KMS-11 (cell line): ENCODE data around the gene PLEKHA3.

Source experiments
- H2AFZ ChIP-seq: fragments of 200-600 bp; sonication (generic); 2 replicates; pipeline ENCODE4 v1.6.1; 2016; ENCODE audit warnings: antibody characterized with exemption, mixed run types, low read depth
- H3K27ac ChIP-seq: fragments of 200-600 bp; sonication (generic); 2 replicates; pipeline ENCODE4 v1.6.1; 2016; ENCODE audit warnings: mild to moderate bottlenecking, mixed run types
- H3K27me3 ChIP-seq: fragments of 200-600 bp; sonication (generic); 2 replicates; pipeline ENCODE4 v1.6.1; 2017; ENCODE audit warnings: mild to moderate bottlenecking, low read depth, mixed run types, moderate library complexity; ENCODE audit not compliant: insufficient read depth
- H3K36me3 ChIP-seq: fragments of 200-600 bp; sonication (generic); 2 replicates; pipeline ENCODE4 v1.6.1; 2017; ENCODE audit warnings: mild to moderate bottlenecking, mixed run types; ENCODE audit not compliant: insufficient read depth
- H3K4me1 ChIP-seq: fragments of 200-600 bp; sonication (generic); 2 replicates; pipeline ENCODE4 v1.6.1; 2016; ENCODE audit warnings: mild to moderate bottlenecking, low read depth, mixed run types; ENCODE audit not compliant: poor library complexity, severe bottlenecking
- H3K4me2 ChIP-seq: fragments of 200-600 bp; sonication (generic); 2 replicates; pipeline ENCODE4 v1.7.0; 2016; ENCODE audit warnings: mild to moderate bottlenecking, mixed run types
- H3K4me3 ChIP-seq: fragments of 200-600 bp; sonication (generic); IDR thresholded peaks from 2 replicates; pipeline ENCODE4 v1.6.1; 2017; ENCODE audit warnings: low read depth, low read length, mixed read lengths; ENCODE audit not compliant: insufficient read depth
- H3K79me2 ChIP-seq: fragments of 200-600 bp; sonication (generic); 2 replicates; pipeline ENCODE4 v1.6.1; 2016; ENCODE audit warnings: low read depth, mixed run types; ENCODE audit not compliant: insufficient read depth
- H3K9ac ChIP-seq: fragments of 200-600 bp; sonication (generic); 2 replicates; pipeline ENCODE4 v1.6.1; 2016; ENCODE audit warnings: mild to moderate bottlenecking, mixed run types
- H4K20me1 ChIP-seq: fragments of 200-600 bp; sonication (generic); 2 replicates; pipeline ENCODE4 v1.6.1; 2016; ENCODE audit warnings: mild to moderate bottlenecking, mixed run types; ENCODE audit not compliant: insufficient read depth
- TF ChIP-seq, protein P1 (sequence below): fragments of 200-600 bp; sonication (generic); conservative IDR thresholded peaks from 2 replicates; pipeline ENCODE4 v1.6.1; 2017; ENCODE audit warnings: low read depth, mild to moderate bottlenecking, antibody characterized with exemption, low read length, moderate library complexity, mixed read lengths

PLEKHA3 gene

DNA sequence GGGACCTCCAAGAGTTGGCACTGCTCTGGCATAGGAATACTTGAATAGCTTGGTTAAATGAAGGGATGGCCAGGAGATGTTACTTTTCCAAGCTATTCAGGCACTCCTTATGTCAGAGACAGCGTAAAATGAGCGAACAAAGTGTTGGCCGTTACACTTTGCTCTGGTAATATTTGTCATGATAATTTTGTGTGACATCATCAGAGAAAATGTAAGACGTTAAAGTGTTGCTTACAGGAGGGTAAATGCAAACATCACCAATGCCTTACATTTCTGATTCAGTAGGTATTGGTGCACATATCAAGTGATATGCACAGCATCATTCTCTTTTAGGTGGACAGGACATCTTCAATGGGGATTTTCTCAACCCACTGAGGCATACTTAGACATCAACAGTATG is 46.0 kb downstream of the PLEKHA3 start:
- no peaks in the 10 kb centered on the region for H3K27me3 ChIP-seq
- TF ChIP-seq, protein P1, sequence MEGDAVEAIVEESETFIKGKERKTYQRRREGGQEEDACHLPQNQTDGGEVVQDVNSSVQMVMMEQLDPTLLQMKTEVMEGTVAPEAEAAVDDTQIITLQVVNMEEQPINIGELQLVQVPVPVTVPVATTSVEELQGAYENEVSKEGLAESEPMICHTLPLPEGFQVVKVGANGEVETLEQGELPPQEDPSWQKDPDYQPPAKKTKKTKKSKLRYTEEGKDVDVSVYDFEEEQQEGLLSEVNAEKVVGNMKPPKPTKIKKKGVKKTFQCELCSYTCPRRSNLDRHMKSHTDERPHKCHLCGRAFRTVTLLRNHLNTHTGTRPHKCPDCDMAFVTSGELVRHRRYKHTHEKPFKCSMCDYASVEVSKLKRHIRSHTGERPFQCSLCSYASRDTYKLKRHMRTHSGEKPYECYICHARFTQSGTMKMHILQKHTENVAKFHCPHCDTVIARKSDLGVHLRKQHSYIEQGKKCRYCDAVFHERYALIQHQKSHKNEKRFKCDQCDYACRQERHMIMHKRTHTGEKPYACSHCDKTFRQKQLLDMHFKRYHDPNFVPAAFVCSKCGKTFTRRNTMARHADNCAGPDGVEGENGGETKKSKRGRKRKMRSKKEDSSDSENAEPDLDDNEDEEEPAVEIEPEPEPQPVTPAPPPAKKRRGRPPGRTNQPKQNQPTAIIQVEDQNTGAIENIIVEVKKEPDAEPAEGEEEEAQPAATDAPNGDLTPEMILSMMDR = no peak
- H3K27ac ChIP-seq = no peak overlapping the region
- no peak overlapping the region for H3K4me2 ChIP-seq
- H3K79me2 ChIP-seq = no peaks in the 10 kb centered on the region
- no peaks in the 10 kb centered on the region for H3K36me3 ChIP-seq
- no peak overlapping the region for H3K9ac ChIP-seq
- no peaks in the 10 kb centered on the region for H4K20me1 ChIP-seq
- no peak overlapping the region for H2AFZ ChIP-seq
- no peak overlapping the region for H3K4me3 ChIP-seq
- peaks cover 21% of the 10 kb centered on the region for H3K4me1 ChIP-seq

DNA sequence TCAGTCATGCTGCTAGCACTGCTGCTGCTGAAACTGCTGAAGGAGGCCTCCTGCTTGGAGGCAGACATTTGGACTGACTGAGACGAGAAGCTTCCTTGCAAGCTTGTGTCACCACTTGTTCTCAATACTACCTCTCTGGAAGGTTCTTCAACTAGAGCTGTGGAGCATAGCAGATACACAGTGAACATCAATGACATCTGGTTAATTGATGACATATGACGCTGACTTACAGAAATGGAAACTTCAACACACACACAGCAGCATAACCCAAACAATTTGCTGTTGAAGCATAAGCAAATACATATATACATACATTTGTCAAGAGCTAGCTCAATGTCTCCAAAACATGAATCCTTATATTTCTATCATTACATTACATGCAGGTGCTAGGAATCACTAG is 47.3 kb downstream of the PLEKHA3 start:
- Histone ChIP-seq H3K4me3 (no peak overlapping the region), H3K4me1 (peaks cover 27% of the 10 kb centered on the region), H4K20me1 (no peaks in the 10 kb centered on the region), H3K4me2 (no peak overlapping the region), H3K27me3 (no peaks in the 10 kb centered on the region), H3K9ac (no peak overlapping the region), H3K79me2 (no peaks in the 10 kb centered on the region), H3K27ac (no peak overlapping the region), H3K36me3 (no peaks in the 10 kb centered on the region), H2AFZ (no peak overlapping the region)
- TF ChIP-seq, protein P1 = no peak

DNA sequence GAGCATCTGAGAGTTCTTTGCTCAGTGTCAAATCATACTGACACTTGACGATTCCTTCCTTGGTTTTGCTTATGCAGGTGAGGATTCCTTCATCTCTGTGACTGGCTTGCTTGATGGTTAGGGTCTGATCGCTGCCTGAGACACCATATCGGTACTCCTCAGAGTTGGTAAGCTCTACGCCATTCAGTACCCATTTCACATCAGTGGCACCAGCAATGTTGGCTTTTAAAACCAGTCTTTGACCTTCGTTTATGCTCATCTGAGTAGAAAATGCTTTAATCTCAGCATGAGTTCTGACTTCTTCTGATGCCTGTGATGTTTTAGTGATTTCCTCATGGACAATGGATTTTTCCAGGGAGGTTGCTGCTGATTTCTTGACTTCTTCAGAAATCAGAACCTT is 48.4 kb downstream of the PLEKHA3 start:
- Histone ChIP-seq H3K27ac (no peak overlapping the region), H4K20me1 (no peaks in the 10 kb centered on the region), H3K27me3 (no peaks in the 10 kb centered on the region), H3K4me1 (peaks cover 27% of the 10 kb centered on the region), H2AFZ (no peak overlapping the region), H3K4me2 (no peak overlapping the region), H3K9ac (no peak overlapping the region), H3K4me3 (no peak overlapping the region), H3K79me2 (no peaks in the 10 kb centered on the region), H3K36me3 (no peaks in the 10 kb centered on the region)
- TF ChIP-seq, protein P1 = no peak

DNA sequence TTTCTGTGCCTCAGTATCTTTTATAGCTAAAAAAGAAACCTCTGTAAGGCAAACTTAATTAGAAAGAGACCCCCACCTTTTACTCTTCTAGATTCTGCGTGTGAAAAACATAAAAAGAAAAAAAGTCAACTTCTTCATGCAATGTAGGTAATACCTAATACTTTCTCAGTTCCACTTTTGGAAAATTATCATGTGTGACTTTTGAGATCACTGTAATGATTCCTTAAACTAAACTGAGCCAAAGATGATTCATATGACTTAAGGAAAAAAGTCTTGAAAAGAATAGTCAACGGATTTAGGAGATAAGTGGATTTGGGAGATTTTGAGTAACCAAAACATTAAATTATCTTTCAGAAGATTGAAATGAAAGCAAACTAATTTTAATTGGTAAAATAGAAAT is 48.9 kb downstream of the PLEKHA3 start:
- no peaks in the 10 kb centered on the region for H4K20me1 ChIP-seq
- no peaks in the 10 kb centered on the region for H3K27me3 ChIP-seq
- no peaks in the 10 kb centered on the region for H3K79me2 ChIP-seq
- no peaks in the 10 kb centered on the region for H3K36me3 ChIP-seq
- no peak overlapping the region for H3K4me2 ChIP-seq
- H3K4me1 ChIP-seq = peaks cover 27% of the 10 kb centered on the region
- TF ChIP-seq, protein P1 = no peak
- H3K4me3 ChIP-seq = no peak overlapping the region
- H3K27ac ChIP-seq = no peak overlapping the region
- no peak overlapping the region for H2AFZ ChIP-seq
- H3K9ac ChIP-seq = no peak overlapping the region
